Head of caudate nucleus (tissue), 42 donors: Measurements from ENCODE around the gene PIEZO1.

Experiments
- DNase-seq, 42 donors: peaks; one replicate each; pipeline versions ENCODE4 v3.0.0 to v3.0.0-alpha.2; 2020 to 2021; ENCODE audit warnings: mixed read lengths in 7 of 42
- intact Hi-C: fragments of 100-400 bp; cut with DNase I; formaldehyde crosslinking; loops from one replicate; pipeline ENCODE4 v1.15.0; 2022

The PIEZO1 gene

GRCh38 chr16:88719933-88720296 lies 65.1 kb downstream of the PIEZO1 start:
- no peak for DNase-seq
- intact Hi-C loops: no loop called here

GRCh38 chr16:88719267-88719932 lies 65.6 kb downstream of the PIEZO1 start:
- intact Hi-C loops: no loop called here
- DNase-seq: peak; percentile 70 to 94 (median 85)

- no peak for DNase-seq
- intact Hi-C loops: no loop called here
Measured at GRCh38 chr16:88718178-88718577, 66.8 kb downstream of the PIEZO1 start.

- intact Hi-C loops: no loop called here
- no peak for DNase-seq
Measured at GRCh38 chr16:88716601-88717001, 68.4 kb downstream of the PIEZO1 start.

- DNase-seq: no peak
- intact Hi-C loops: no loop called here
Measured at GRCh38 chr16:88716201-88716600, 68.8 kb downstream of the PIEZO1 start.

- intact Hi-C loops: no loop called here
- no peak for DNase-seq
Measured at GRCh38 chr16:88715312-88716190, 69.5 kb downstream of the PIEZO1 start.

GRCh38 chr16:88714420-88715302 lies 70.4 kb downstream of the PIEZO1 start:
- intact Hi-C loops: no loop called here
- no peak for DNase-seq

- no peak for DNase-seq
- intact Hi-C loops: no loop called here
Measured at GRCh38 chr16:88713568-88714419, 71.2 kb downstream of the PIEZO1 start.

- no peak for DNase-seq
- intact Hi-C loops: no loop called here
Measured at GRCh38 chr16:88713054-88713453, 72.0 kb downstream of the PIEZO1 start.

- no peak for DNase-seq
- intact Hi-C loops: no loop called here
Measured at GRCh38 chr16:88712362-88712979, 72.5 kb downstream of the PIEZO1 start.

- no peak for DNase-seq
- intact Hi-C loops: no loop called here
Measured at GRCh38 chr16:88711750-88712340, 73.2 kb downstream of the PIEZO1 start.

- intact Hi-C loops: no loop called here
- DNase-seq: peak in 18 of 42 donors; percentile 29 to 66 (median 48)
Measured at GRCh38 chr16:88710556-88710955, 74.5 kb downstream of the PIEZO1 start.

GRCh38 chr16:88706965-88707826 lies 77.8 kb downstream of the PIEZO1 start:
- intact Hi-C loops: no loop called here
- DNase-seq: no peak

GRCh38 chr16:88706229-88706964 lies 78.6 kb downstream of the PIEZO1 start, which contains the start of the genes CTU2 and RNF166:
CTU2 (plus strand) TSS chr16:88706503; CDS start chr16:88706531, 28 bp downstream.
RNF166 (minus strand) TSS chr16:88706408; CDS start chr16:88706325, 83 bp downstream.
- peak; percentile 72 to 96 (median 92) for DNase-seq
- intact Hi-C loops: no loop called here

- intact Hi-C loops: no loop called here
- DNase-seq: peak in 4 of 42 donors; percentile 14 to 50 (median 42)
Measured at GRCh38 chr16:88705801-88706228, 79.2 kb downstream of the PIEZO1 start.
